ENCODE measurements around the gene ZNF320.
"Not testable (repeated sequence)": the region's sequence is repeated elsewhere in the genome, so short reads cannot be mapped to it uniquely, and the experiment has no call there.

The ZNF320 gene

DNA sequence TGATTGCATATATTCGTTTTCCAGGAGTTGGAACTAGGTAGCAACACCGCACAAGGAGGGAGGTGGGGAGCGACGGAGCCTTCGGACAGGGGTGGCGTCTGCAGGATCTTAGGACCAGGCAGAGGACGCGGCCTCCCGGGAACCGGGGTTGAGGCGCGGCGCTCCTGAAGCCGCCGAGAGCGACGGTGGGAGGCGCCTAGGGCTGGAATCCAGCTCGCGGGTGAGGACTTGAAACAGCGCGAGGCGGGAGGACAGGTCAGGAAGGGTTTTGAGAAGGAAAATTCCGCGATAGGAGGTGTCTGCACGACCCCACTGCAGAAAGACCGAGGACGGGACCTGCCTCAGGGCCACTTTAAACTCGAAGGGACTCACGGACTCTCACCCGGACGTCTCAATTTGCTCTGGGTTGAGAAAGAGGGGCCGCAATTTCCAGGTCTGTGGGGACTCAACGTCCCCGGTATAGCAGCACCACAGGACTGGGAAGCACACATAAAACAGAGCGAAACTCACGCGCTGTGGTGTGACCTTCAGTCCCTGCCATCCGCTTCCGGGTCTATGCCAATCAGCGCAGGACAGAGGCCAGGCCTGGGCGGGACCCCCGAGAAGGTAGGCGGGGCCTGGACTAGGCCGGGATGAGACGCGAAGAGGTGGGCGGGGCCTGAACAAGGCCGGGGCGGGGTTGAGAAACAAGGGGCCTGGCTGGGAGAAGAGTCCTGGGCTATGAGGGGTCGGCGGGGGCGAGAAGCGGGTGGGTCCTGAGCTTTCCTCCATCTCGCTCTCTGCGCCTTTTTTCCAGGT, at the start of gene ZNF320:
TSS of gene ZNF320 (minus strand) at position 498 of the 798 bp plus-strand sequence. CDS start 7,380 bp downstream, outside the sequence.
- DNase-seq (ENCODE audit: low spot score), result peak; percentile 90

DNA sequence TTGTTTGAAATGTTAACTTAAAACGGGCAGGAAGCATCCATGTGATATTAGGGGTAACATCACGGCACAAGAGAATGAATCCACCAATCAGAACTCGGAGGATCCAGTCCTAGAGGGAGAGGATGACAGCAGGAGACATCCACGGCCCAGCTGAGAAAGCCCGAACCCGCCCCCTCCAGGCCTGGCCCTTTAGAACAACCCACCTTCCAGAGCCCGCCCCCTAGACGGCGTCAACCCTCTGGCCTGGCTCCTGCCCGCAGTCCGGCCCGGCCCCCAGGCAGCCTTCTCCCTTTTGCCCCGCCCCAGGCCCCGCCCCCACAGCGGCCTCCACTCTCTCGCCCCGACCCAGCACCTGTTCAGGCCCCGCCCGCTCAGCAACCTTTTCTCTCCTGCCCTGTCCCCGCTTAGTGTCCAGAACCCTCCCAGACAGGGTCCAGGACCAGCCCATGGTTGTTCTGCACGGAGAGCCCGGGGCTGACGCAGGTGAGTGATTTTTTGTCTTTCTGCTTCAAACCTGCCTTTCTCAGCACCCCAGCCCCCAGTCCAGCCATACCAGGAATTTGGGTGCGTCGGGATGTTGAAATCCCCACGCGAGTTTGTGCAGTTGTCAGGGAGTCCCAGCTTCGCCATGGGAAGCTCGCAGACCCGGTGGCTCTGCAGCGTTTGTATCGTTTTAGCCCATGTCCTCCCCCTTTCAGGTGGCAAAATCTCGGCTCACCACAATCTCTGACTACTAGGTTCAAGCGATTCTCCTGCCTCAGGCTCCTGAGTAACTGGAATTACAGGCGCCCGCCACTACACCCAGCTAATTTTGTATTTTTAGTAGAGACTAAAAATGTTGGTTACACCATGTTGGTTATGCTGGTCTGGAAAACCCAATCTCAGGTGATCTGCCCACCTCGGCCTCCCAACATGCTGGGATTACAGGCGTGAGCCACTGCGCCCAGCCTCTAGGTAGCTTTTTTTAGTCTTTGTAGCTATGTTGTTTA, 49.2 kb upstream of the ZNF320 start:
- DNase-seq (ENCODE audit: low spot score), result no peak

DNA sequence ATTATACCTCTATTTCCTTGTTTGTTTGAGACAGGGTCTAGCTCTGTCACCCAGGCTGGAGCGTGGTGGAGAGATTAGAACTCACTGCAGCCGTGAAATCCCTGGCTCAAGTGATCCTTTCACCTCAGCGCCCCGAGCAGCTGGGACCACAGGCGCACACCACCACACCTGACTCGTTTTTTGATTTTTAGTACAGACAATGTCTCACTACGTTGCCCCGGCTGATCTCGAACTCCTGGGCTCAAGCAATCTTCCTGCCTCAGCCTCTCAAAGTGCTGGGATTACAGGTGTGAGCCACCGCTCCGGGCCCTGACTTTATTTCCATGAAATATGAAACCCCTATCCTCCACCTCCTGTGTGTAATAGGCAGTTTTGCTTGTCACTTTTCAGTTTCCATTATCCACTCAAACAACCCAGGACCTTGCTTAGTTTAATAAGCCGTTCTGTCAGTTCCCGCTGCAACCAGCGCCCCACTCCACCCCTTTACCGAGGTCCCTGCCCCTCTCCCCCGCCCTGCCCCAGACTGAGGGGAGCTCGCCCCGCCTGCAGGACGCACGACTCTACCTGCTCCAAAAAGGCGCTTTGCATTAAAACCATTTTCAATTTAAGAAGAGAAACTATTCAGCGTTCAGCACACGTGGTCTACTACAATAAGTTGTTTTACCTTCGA, 48.4 kb upstream of the ZNF320 start:
- DNase-seq (ENCODE audit: low spot score), result no peak

DNA sequence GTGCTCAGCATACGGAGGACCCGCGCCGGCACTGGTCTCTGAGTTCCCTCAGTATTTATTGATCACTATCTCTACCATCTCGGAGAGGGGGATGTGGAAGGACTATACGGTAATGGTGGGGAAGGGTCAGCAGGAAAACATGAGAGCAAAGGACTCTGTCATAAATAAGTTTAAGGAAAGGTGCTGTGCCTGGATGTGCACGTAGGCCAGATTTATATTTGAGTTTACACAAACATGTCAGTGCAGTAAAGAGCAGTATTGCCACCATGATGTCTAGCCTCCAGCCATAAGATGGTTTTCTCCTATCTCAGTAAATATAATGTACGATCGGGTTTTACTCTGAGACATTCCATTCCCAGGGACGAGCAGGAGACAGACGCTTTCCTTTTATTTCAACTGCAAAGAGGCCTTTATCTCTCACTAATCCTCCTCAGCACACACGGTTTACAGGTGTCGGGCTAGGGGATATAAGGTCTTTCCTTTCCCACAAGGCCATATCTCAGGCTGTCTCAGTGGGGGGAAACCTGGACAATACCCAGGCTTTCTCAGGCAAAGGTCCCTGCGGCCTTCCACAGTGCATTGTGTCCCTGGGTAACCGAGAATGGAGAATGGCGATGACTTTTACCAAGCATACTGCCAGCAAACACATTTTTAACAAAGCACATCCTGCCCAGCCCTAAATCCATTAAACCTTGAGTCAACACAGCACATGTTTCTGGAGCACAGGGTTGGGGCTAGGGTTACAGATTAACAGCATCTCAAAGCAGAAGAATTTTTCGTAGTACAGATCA, 47.5 kb upstream of the ZNF320 start:
- DNase-seq (ENCODE audit: low spot score), result not testable (repeated sequence)

DNA sequence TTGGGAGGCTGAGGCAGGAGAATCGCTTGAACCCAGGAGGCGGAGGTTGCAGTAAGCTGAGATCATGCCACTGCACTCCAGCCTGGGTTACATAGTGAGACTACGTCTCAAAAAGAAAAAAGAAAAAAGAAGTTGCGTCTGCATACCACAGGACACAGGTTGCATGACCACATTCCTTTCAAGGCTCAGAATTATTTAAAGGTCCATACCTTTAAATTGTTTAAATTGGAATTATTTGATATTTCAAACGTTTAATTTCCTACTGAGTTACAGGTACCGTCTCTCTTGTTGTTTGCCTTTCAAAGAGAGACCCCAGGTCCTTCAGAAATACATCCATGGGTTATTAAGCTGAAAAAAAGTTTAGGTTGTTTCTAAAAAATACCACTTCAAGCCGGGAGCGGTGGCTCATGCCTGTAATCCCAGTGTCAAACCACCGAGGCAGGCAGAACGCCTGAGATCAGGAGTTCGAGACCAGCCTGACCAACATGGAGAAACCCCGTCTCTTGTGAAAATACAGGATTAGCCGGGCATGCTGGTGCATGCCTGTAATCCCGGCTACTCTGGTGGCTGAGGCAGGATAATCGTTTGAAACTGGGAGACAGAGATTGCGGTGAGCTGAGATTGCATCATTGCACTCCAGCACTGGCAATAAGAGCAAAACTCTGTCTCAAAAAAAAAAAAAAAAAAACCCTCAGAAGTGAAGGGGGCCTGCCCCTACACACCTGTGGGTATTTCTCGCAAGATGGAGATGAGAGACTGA, 46.6 kb upstream of the ZNF320 start:
- no peak for DNase-seq (ENCODE audit: low spot score)

DNA sequence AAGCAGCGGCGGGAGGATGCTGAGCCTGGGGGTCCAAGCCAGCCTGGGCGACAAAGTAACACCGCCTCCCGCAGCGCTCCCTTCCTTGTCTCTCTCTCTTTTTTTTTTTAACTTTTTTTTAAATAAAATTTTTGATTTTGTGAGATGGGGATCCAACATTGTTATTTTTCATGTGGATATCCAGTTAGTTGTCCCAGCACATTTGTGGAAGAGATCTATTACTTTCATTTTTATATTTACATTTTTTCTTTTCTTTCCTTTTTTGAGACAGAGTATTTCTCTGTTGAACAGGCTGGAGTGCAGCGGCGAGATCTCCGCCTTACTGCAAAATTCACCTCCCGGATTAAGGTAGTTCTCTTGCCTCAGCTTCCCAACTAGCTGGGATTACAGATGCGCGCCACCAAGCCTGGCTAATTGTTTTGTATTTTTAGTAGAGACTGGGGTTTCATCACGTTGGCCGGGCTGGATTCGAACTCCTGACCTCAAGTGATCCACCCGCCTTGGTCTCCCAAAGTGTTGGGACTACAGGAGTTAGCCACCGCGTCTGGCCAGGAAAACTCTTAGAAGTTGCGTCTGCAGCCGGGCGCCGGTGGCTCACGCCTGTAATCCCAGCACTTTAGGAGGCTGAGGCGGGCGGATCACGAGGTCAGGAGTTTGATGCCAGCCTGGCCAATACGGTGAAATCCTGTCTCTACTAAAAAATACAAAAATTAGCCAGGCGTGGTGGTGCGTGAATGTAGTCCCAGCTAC, 45.9 kb upstream of the ZNF320 start:
- no peak for DNase-seq (ENCODE audit: low spot score)

DNA sequence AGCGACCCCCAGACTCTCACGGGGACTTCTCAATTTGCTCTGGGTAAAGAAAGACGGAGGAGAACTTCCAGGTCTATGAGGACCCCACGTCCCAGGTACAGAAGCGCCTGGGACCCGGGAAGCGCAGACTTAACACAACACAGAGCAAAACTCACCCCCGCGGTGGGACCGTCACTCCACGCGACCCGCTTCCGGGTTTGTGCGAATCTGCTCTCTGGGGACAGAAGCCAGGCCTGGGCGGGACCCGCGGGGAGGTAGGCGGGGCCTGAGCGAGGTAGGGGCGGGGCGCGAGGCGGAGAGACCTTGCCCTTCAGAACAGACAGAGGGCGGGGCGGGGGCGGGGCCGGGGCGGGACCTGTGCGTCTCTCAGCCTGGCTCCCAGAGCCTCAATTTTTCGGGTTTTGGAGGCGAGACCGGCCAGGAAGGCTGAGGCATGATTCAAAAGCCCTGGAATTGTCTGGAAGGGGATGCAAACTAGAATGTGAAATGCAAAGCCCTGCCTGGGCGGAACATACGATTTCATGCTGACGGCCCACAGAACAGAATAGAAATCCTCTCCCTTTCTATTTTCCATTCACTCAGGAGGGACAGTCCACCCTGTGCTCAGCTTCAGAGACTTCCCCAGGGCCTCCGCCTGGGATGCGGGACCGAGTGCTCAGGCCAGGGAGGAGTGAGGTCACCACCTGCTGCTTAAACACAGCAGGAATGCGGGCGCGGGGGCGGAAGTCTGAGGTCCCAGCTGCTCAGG, 45.1 kb upstream of the ZNF320 start:
- peak; percentile 88 for DNase-seq (ENCODE audit: low spot score)

DNA sequence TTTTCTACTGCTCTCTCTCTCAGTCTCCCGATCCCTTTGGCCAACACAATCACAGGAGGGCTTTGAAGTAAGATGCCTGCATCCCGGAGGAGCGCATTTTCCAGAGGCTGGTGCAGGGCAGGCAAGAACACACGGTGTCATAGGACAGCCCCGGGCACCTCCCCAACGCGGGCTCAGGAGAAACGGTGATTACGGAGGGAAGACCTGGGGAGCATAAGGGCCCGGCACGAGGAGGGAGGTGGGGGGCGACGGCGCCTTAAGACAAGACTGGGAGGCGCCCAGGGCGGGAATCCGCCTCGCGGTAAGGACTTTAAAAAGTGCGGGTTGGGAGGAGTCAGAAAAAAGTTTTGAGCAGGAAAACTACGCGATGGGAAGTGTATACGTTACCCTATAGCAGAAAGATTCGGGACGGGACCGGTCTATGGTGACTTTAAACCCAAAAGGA, 44.5 kb upstream of the ZNF320 start:
- peak; percentile 34 for DNase-seq (ENCODE audit: low spot score)

DNA sequence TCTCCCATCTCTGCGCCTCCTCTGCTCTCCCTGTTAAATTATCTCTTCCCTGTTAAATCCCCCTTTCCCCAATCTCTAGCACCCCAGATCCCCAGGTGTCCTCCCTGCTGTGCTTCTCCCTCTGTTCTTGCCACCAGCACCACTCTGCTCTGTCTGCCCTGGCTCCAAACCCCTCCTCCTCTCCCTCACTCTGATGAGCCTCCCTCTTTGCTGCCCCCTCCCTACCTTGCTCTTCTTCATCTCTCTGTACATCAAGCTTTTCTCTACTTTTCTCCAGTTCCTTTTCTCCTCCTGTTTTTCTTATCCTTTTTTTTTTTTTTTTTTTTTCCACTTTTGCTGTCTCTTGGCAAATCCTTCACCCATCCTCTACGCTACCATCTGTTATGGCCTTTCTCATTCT, 44.1 kb upstream of the ZNF320 start:
- DNase-seq (ENCODE audit: low spot score), result not testable (repeated sequence)

DNA sequence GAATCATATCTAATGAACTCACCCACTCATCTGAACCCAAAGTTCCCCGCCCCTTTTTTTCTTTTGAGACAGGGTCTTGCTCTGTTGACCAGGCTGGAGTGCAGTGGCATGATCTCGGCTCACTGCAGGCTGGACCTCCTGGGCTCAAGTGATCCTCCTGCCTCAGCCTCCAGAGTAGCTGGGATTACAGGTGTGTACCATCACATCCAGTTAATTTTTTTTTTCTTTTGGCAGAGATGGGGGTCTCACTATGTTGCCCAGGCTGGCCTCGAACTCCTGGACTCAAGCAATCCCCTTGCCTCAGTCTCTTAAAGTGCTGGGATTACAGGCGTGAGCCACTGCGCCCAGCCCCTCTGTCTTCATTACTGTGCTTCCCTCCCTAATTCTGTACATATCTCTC, 43.5 kb upstream of the ZNF320 start:
- not testable (repeated sequence) for DNase-seq (ENCODE audit: low spot score)

DNA sequence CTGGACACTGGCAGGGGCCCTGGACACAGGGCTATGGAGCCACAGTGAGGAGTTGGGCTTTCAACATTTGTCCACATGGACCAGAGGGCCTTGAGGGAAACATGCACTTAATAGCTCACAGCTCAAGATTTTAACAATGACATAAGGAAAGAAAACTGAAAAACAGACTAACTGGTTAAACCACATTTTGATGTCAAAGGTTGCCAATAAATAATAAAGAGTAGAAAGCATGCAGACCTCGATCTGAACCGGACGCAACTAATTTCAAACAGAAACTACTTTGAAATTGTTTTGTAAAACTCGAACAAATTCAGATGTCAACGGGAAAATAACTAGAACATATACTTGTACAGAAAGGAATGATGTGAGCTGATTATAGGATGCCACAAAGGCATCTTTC, 41.3 kb upstream of the ZNF320 start:
- no peak for DNase-seq (ENCODE audit: low spot score)

DNA sequence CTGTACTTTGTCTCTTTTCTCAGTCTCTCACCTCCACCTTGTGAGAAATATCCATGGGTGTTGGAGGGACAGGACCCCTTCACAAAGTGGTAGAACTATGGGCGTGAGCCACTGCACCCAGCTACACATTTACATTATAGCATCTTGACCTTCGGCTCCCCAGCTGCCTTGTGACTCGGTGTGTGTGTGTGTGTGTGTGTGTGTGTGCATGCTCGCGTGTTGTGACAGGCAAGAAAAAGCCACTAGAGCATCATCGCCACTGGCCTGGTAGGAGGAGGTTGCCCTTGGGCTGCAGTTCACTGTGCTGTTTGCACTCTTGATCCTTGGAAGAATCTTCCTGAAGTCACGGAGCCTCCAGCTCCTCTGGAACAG, 39.5 kb upstream of the ZNF320 start:
- no peak for DNase-seq (ENCODE audit: low spot score)

DNA sequence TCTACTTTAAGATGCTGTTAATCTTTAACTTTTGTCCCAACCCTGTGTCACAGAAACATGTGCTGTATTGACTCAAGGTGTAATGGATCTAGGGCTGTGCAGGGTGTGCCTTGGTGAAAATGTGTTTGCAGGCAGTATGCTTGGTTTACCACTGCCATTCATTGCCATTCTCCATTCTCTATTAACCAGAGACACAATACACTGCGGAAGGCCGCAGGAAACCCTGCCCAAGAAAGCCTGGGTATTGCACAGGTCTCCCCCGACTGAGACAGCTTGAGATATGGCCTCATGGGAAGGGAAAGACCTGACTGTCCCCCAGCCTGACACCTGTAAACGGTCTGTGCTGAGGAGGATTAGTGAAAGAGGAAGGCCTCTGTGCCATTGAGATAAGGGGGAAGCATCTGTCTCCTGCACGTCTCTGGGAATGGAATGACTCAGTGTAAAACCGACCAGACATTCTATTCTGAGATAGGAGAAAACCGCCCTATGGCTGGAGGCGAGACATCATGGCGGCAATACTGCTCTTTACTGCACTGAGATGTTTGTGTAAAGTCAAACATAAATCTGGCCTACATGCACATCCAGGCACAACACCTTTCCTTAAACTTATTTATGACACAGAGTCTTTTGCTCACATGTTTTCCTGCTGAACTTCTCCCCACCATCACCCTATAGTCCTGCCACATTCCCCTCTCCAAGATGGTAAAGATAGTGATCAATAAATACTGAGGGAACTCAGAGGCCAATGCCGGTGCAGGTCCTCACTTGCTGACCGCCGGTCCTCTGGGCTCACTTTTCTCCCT, 38.9 kb upstream of the ZNF320 start:
- DNase-seq (ENCODE audit: low spot score), result peak; percentile 84

DNA sequence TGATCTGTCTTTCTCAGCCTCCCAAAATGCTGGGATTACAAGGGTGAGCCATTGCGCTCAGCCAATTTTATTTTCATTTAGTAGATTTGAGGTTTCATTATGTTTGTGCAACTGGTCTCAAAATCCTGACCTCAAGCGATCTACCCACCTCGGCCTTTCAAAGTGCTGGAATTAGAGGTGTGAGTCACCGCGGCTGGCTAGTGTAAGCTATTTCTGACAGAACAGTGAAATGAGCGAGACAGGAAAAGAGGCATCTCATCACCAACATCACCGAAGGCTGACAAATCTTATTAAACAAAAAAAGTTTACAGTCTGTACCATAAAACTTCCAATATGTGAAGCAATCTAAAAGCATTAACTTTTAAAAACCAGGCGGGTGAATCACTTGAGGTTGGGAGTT, 38.0 kb upstream of the ZNF320 start:
- DNase-seq (ENCODE audit: low spot score), result no peak

DNA sequence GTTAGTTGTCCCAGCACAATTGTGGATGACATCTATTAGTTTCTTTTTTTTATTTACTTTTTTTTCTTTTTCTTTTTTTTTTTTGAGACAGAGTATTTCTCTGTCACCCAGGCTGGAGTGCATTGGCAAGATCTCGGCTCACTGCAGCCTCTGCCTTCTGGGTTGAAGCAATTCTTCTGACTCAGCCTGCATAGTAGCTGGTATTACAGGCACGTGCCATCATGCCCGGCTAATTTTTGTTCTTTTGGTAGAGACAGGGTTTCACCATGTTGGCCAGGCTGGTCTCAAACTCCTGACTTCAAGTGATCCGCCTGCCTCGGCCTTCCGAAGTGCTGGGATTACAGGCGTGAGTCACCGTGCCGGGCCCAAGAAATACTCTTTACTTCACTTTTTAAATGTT, 27.2 kb upstream of the ZNF320 start:
- not testable (repeated sequence) for DNase-seq (ENCODE audit: low spot score)

DNA sequence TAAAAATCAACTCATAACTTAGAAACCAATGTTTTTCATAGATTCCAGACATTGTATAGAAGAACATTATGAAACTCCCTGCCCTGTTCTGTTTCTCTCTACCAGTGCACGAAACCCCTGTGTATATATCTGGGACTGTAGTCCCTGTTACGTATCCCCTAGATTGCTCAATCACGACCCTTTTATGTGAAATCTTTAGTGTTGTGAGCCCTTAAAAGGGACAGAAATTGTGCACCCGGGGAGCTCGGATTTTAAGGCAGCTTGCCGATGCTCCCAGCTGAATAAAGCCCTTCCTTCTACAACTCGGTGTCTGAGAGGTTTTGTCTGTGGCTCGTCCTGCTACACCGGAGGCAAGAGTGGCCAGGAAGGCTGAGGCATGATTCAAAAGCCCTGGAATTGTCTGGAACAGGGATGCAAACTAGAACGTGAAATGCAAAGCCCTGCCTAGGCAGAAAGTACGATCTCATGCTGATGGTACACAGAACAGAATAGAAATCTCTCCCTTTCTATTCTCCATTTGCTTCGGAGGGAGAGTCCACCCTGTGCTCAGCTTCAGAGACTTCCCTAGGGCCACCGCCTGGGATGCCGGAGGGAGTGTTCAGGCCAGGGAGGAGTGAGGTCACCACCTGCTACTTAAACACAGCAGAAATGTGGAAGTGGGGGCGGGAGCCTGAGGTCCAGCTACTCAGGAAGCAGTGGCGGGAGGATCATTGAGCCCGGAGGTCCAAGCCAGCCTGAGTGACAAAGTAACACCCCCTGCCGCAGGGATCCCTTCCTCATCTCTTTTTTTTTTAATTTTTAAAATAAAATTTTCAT, 26.6 kb upstream of the ZNF320 start:
- no peak for DNase-seq (ENCODE audit: low spot score)
